Measurements from ENCODE around the gene FBXO46. TPM values are rescaled to one million over a fixed set of nuclear protein-coding genes. Genes with fewer than 3 reads are reported as not detected.

FBXO46 gene
- total RNA-seq, 2 donors from 2014 or later, result 21.8 to 26.7 TPM

GRCh38 chr19:45664575-45664974 is 66.1 kb downstream of the FBXO46 start:
- intact Hi-C loops (cut with DNase I), result no loop called here
- Histone ChIP-seq H3K4me1 (replicated peaks) (no peaks in the 10 kb centered on the region), H3K9me3 (no peaks in the 10 kb centered on the region), H3K27ac (no peak overlapping the region), H3K27me3 (replicated peaks; ENCODE audit: insufficient read depth) (no peaks in the 10 kb centered on the region), H3K4me3 (no peak overlapping the region), H3K36me3 (no peaks in the 10 kb centered on the region)
- WGBS, result 71% methylated on average over 7 of the region's 7 CpGs
- TF ChIP-seq POLR2AphosphoS5 (IDR thresholded peaks at IDR 0.05) (no peak), POLR2A (IDR thresholded peaks at IDR 0.05) (no peak), CTCF (IDR thresholded peaks at IDR 0.05) (no peak)
- no peak for DNase-seq (ENCODE audit: low spot score)

- no peak overlapping the region for H3K27ac ChIP-seq
- no peak overlapping the region for H3K4me3 ChIP-seq
- H3K36me3 ChIP-seq, result no peaks in the 10 kb centered on the region
- WGBS, result 90% methylated on average over 1 of the region's 1 CpG
- TF ChIP-seq POLR2AphosphoS5 (IDR thresholded peaks at IDR 0.05) (no peak), POLR2A (IDR thresholded peaks at IDR 0.05) (no peak)
- no peaks in the 10 kb centered on the region for H3K27me3 ChIP-seq (replicated peaks; ENCODE audit: insufficient read depth)
- intact Hi-C loops (cut with DNase I), result no loop called here
- H3K9me3 ChIP-seq, result no peaks in the 10 kb centered on the region
- no peak for DNase-seq (ENCODE audit: low spot score)
- no peaks in the 10 kb centered on the region for H3K4me1 ChIP-seq (replicated peaks)
Observed at GRCh38 chr19:45663800-45664199, 66.9 kb downstream of the FBXO46 start.

GRCh38 chr19:45660636-45661035 is 70.1 kb downstream of the FBXO46 start:
- WGBS, result 22% methylated on average over 8 of the region's 8 CpGs
- Histone ChIP-seq H3K36me3 (no peaks in the 10 kb centered on the region), H3K27me3 (replicated peaks; ENCODE audit: insufficient read depth) (no peaks in the 10 kb centered on the region), H3K27ac (no peak overlapping the region), H3K4me1 (replicated peaks) (no peaks in the 10 kb centered on the region), H3K9me3 (no peaks in the 10 kb centered on the region), H3K4me3 (no peak overlapping the region)
- TF ChIP-seq POLR2AphosphoS5 (IDR thresholded peaks at IDR 0.05), result no peak
- TF ChIP-seq POLR2A (IDR thresholded peaks at IDR 0.05), result no peak
- TF ChIP-seq CTCF (IDR thresholded peaks at IDR 0.05), result no peak
- intact Hi-C loops (cut with DNase I), result no loop called here
- DNase-seq (ENCODE audit: low spot score), result no peak

MicroRNAs within 50 kb of the gene (microRNA counts, 767-probe panel; counts per million panel counts)
- 1,531 to 2,063 counts per million in 2 donors for microRNA hsa-miR-642a-5p
- 0 to 431 counts per million in 2 donors for microRNA hsa-miR-642b-3p

Small RNAs within 50 kb of the gene (microRNA-seq; reads per million reads assigned to microRNA genes)
- gene MIR642A, result not detected
- not detected for gene MIR642B

Small RNAs within 50 kb of the gene (small RNA-seq; reads per million reads assigned to genes)
- gene MIR642A, result 0.09 to 0.20 reads per million in 2 donors

Other genes starting within 250 kb of the FBXO46 start
- 10 to 100 TPM in 1 of 2 donors, 1 to 10 TPM in 1; 7.2 to 19.7 TPM for gene RTN2, start 233.8 kb downstream of the FBXO46 start, total RNA-seq
- gene PPM1N, start 232.5 kb downstream of the FBXO46 start, total RNA-seq, result 1 to 10 TPM in 1 of 2 donors, under 1 TPM in 1; 0.36 to 1.8 TPM
- gene VASP, start 223.4 kb downstream of the FBXO46 start, total RNA-seq, result 100 to 1,000 TPM in 1 of 2 donors, 10 to 100 TPM in 1; 82.7 to 119 TPM
- gene OPA3, start 146.1 kb downstream of the FBXO46 start, total RNA-seq, result 10 to 100 TPM in 1 of 2 donors, 1 to 10 TPM in 1; 7.2 to 14.5 TPM
- gene GPR4, start 128.7 kb downstream of the FBXO46 start, total RNA-seq, result 1 to 10 TPM in 1 of 2 donors, under 1 TPM in 1; 0.55 to 2.4 TPM
- gene EML2, start 91.5 kb downstream of the FBXO46 start, total RNA-seq, result 10 to 100 TPM; 47.3 to 55.6 TPM
- gene GIPR, start 62.7 kb downstream of the FBXO46 start, total RNA-seq, result 1 to 10 TPM; 2.6 to 4.9 TPM
- gene SNRPD2, start 38.9 kb downstream of the FBXO46 start, total RNA-seq, result 100 to 1,000 TPM; 132 to 240 TPM
- gene QPCTL, start 38.2 kb downstream of the FBXO46 start, total RNA-seq, result 10 to 100 TPM in 1 of 2 donors, 1 to 10 TPM in 1; 5.2 to 18.4 TPM
- gene MEIOSIN, start 2.5 kb upstream of the FBXO46 start, total RNA-seq, result 1 to 10 TPM in 1 of 2 donors, not detected in 1; 1.8 TPM
- 10 to 100 TPM; 33.7 to 37.5 TPM for gene SIX5, start 38.4 kb upstream of the FBXO46 start, total RNA-seq
- 10 to 100 TPM; 52.8 to 88.2 TPM for gene DMPK, start 51.6 kb upstream of the FBXO46 start, total RNA-seq
- 10 to 100 TPM; 35.5 to 96.7 TPM for gene DMWD, start 61.9 kb upstream of the FBXO46 start, total RNA-seq
- gene RSPH6A, start 84.4 kb upstream of the FBXO46 start, total RNA-seq, result 1 to 10 TPM in 1 of 2 donors, under 1 TPM in 1; 0.50 to 5.2 TPM
- 100 to 1,000 TPM in 1 of 2 donors, 10 to 100 TPM in 1; 76.4 to 104 TPM for gene SYMPK, start 132.3 kb upstream of the FBXO46 start, total RNA-seq
- gene FOXA3, start 133.4 kb upstream of the FBXO46 start, total RNA-seq, result 1 to 10 TPM in 1 of 2 donors, under 1 TPM in 1; 0.09 to 1.1 TPM
- gene IRF2BP1, start 155.2 kb upstream of the FBXO46 start, total RNA-seq, result 10 to 100 TPM; 55.5 to 63.0 TPM
- gene MYPOP, start 171.7 kb upstream of the FBXO46 start, total RNA-seq, result 1 to 10 TPM; 8.7 to 9.1 TPM
- 1 to 10 TPM in 1 of 2 donors, not detected in 1; 4.1 TPM for gene NANOS2, start 183.9 kb upstream of the FBXO46 start, total RNA-seq
- 1 to 10 TPM in 1 of 2 donors, under 1 TPM in 1; 0.87 to 3.1 TPM for gene NOVA2, start 243.0 kb upstream of the FBXO46 start, total RNA-seq